ENCODE data around the gene STK39.

Gene STK39

GRCh38 chr2:168189835-168190569 is 57.4 kb downstream of the STK39 start:
- Mint-ChIP-seq H3K36me3 (ENCODE audit: low read depth) (no peaks in the 10 kb centered on the region), H3K27ac (no peak overlapping the region), H3K4me3 (no peak overlapping the region), H3K4me1 (peaks cover 63% of the 10 kb centered on the region), H3K27me3 (ENCODE audit: low read depth) (no peaks in the 10 kb centered on the region), H3K9me3 (no peaks in the 10 kb centered on the region)
- no peak for TF ChIP-seq CTCF (IDR thresholded peaks at IDR 0.05; ENCODE audit: unreplicated experiment in 3 of 3)

- no peaks in the 10 kb centered on the region for H3K36me3 Mint-ChIP-seq (ENCODE audit: low read depth)
- peaks cover 78% of the 10 kb centered on the region for H3K4me1 Mint-ChIP-seq
- no peaks in the 10 kb centered on the region for H3K27me3 Mint-ChIP-seq (ENCODE audit: low read depth)
- TF ChIP-seq CTCF (IDR thresholded peaks at IDR 0.05; ENCODE audit: unreplicated experiment in 3 of 3) = no peak
- no peak overlapping the region for H3K4me3 Mint-ChIP-seq
- no peak overlapping the region for H3K27ac Mint-ChIP-seq
- H3K9me3 Mint-ChIP-seq = no peaks in the 10 kb centered on the region
These were observed 59.4 kb downstream of the STK39 start for GRCh38 chr2:168188002-168188401.

- H3K9me3 Mint-ChIP-seq = no peaks in the 10 kb centered on the region
- no peak overlapping the region for H3K4me3 Mint-ChIP-seq
- peaks cover 5% of the 10 kb centered on the region for H3K36me3 Mint-ChIP-seq (ENCODE audit: low read depth)
These were observed 60.9 kb downstream of the STK39 start for GRCh38 chr2:168186452-168186851.

GRCh38 chr2:168185583-168186274 is 61.7 kb downstream of the STK39 start:
- TF ChIP-seq CTCF (IDR thresholded peaks at IDR 0.05; ENCODE audit: unreplicated experiment in 3 of 3) = no peak
- no peaks in the 10 kb centered on the region for H3K27me3 Mint-ChIP-seq (ENCODE audit: low read depth)
- peaks cover 7% of the 10 kb centered on the region for H3K36me3 Mint-ChIP-seq (ENCODE audit: low read depth)
- peaks cover 71% of the 10 kb centered on the region for H3K4me1 Mint-ChIP-seq
- H3K4me3 Mint-ChIP-seq = no peak overlapping the region
- no peak overlapping the region for H3K27ac Mint-ChIP-seq
- no peaks in the 10 kb centered on the region for H3K9me3 Mint-ChIP-seq

More at GRCh38 chr2:168186452-168186851, 60.9 kb downstream of the STK39 start:
- Mint-ChIP-seq H3K4me1 (peaks cover 72% of the 10 kb centered on the region), H3K27me3 (ENCODE audit: low read depth) (no peaks in the 10 kb centered on the region), H3K27ac (no peak overlapping the region)
- TF ChIP-seq CTCF (IDR thresholded peaks at IDR 0.05; ENCODE audit: unreplicated experiment in 3 of 3) = no peak

GRCh38 chr2:168184681-168185513 is 62.5 kb downstream of the STK39 start:
- no peak for TF ChIP-seq CTCF (IDR thresholded peaks at IDR 0.05; ENCODE audit: unreplicated experiment in 3 of 3)
- H3K27me3 Mint-ChIP-seq (ENCODE audit: low read depth) = no peaks in the 10 kb centered on the region
- peaks cover 12% of the 10 kb centered on the region for H3K36me3 Mint-ChIP-seq (ENCODE audit: low read depth)
- peaks cover 66% of the 10 kb centered on the region for H3K4me1 Mint-ChIP-seq
- no peaks in the 10 kb centered on the region for H3K9me3 Mint-ChIP-seq
- H3K27ac Mint-ChIP-seq = peak overlapping the region in 1 of 3 experiments; percentile 85
- H3K4me3 Mint-ChIP-seq = no peak overlapping the region

Measured in nephron (organoid).